Breast epithelium (tissue), 4 donors: Measurements from ENCODE around the gene ITGB2. TPM values are rescaled to one million over a fixed set of nuclear protein-coding genes. Genes with fewer than 3 reads are reported as not detected.
A peak's percentile ranks its signal among the peaks of the same experiment; 100 is the strongest.
"Not testable (repeated sequence)": the region's sequence is repeated elsewhere in the genome, so short reads cannot be mapped to it uniquely, and the experiment has no call there.

ENCODE experiments used
- DNase-seq, 2 donors: peaks; one replicate each; pipeline ENCODE4 v3.0.0-alpha.2; 2019; ENCODE audit warnings: low spot score in 2 of 2
- H3K27ac ChIP-seq, 2 donors: fragments of 200-600 bp; sonication (generic) in 1 of 2; one replicate each; pipeline ENCODE4 v1.5.1; 2016 to 2019; ENCODE audit warnings: mild to moderate bottlenecking in 1 of 2
- H3K27me3 ChIP-seq, 2 donors: fragments of 200-600 bp; sonication (generic) in 1 of 2; one replicate each; pipeline versions ENCODE4 v1.5.1 to v1.6.0; 2017 to 2019; ENCODE audit warnings: control low read depth in 1 of 2, mild to moderate bottlenecking in 1 of 2
- H3K36me3 ChIP-seq: fragments of 200-600 bp; one replicate; pipeline ENCODE4 v1.5.1; 2019
- H3K4me1 ChIP-seq, 2 donors: fragments of 200-600 bp; sonication (generic); one replicate each; pipeline ENCODE4 v1.5.1; 2016 to 2019; ENCODE audit warnings: control low read depth in 1 of 2
- H3K4me3 ChIP-seq, 3 donors: fragments of 200-600 bp; sonication (generic); 1 replicate in 2 of 3; 2 replicates in 1 of 3; pipeline ENCODE4 v1.5.1; 2016 to 2019; ENCODE audit warnings: mild to moderate bottlenecking in 3 of 3, moderate library complexity in 2 of 3
- H3K9me3 ChIP-seq, 2 donors: fragments of 200-600 bp; sonication (generic) in 1 of 2; one replicate each; pipeline ENCODE4 v1.5.1; 2016 to 2019; ENCODE audit warnings: control low read depth in 1 of 2
- CTCF ChIP-seq, 3 donors: fragments of 450-650 bp; IDR thresholded peaks; one replicate each; pipeline ENCODE4 v1.5.1; 2016 to 2017; ENCODE audit warnings: antibody characterized with exemption in 3 of 3, mild to moderate bottlenecking in 3 of 3, moderate library complexity in 3 of 3
- POLR2A ChIP-seq: fragments of 450-650 bp; IDR thresholded peaks from one replicate; pipeline ENCODE4 v1.6.1; 2016; ENCODE audit warnings: antibody characterized with exemption, mild to moderate bottlenecking, moderate library complexity
- POLR2AphosphoS5 ChIP-seq, 3 donors: sonication (generic); formaldehyde crosslinking; IDR thresholded peaks; one replicate each; pipeline ENCODE4 v1.6.1; 2017; ENCODE audit warnings: antibody characterized with exemption in 3 of 3
- intact Hi-C: fragments of 100-400 bp; cut with DNase I; formaldehyde crosslinking; loops from one replicate; pipeline ENCODE4 v1.15.1; 2023; ENCODE audit warnings: low total_unique reads
- total RNA-seq, 3 donors: library from RNA; depleted of rRNA; stranded (reverse); fragments of >200 nt; gene quantifications; one replicate each; pipeline ENCODE4 v1.1.0, GENCODE V29; 2016

The ITGB2 gene
- total RNA-seq, 3 donors from 2014 or later = 19.7 to 242 (median 92.8) TPM

- no peaks in the 10 kb centered on the region for H3K27me3 ChIP-seq
- H3K27ac ChIP-seq = peak overlapping the region; percentile 43 to 60
- TF ChIP-seq CTCF (IDR thresholded peaks at IDR 0.05) (no peak), POLR2A (no peak)
- no peak overlapping the region for H3K4me3 ChIP-seq
- no peaks in the 10 kb centered on the region for H3K36me3 ChIP-seq
- DNase-seq = no peak
- intact Hi-C loops = no loop called here
- H3K4me1 ChIP-seq = peaks cover 0 to 5% of the 10 kb centered on the region in 2 donors
- no peaks in the 10 kb centered on the region for H3K9me3 ChIP-seq
Observed at GRCh38 chr21:44917446-44918106, 3.1 kb downstream of the ITGB2 start.

- intact Hi-C loops = no loop called here
- Histone ChIP-seq H3K36me3 (no peaks in the 10 kb centered on the region), H3K4me3 (no peak overlapping the region), H3K27me3 (no peaks in the 10 kb centered on the region), H3K27ac (peak overlapping the region; percentile 43 to 60), H3K9me3 (no peaks in the 10 kb centered on the region), H3K4me1 (peaks cover 0 to 5% of the 10 kb centered on the region in 2 donors)
- TF ChIP-seq POLR2A = no peak
- TF ChIP-seq POLR2AphosphoS5 (IDR thresholded peaks at IDR 0.05) = no peak
- TF ChIP-seq CTCF (IDR thresholded peaks at IDR 0.05) = no peak
- no peak for DNase-seq
Observed at GRCh38 chr21:44916965-44917364, 3.7 kb downstream of the ITGB2 start.

- Histone ChIP-seq H3K9me3 (no peaks in the 10 kb centered on the region), H3K27ac (peak overlapping the region in 1 of 2 donors; percentile 48), H3K36me3 (no peaks in the 10 kb centered on the region), H3K27me3 (no peaks in the 10 kb centered on the region), H3K4me3 (no peak overlapping the region), H3K4me1 (peaks cover 0 to 13% of the 10 kb centered on the region in 2 donors)
- TF ChIP-seq POLR2AphosphoS5 (IDR thresholded peaks at IDR 0.05) = no peak
- no peak for TF ChIP-seq POLR2A
- no peak for TF ChIP-seq CTCF (IDR thresholded peaks at IDR 0.05)
- no peak for DNase-seq
- intact Hi-C loops = no loop called here
Observed at GRCh38 chr21:44914176-44914874, 6.4 kb downstream of the ITGB2 start.

- intact Hi-C loops = no loop called here
- no peaks in the 10 kb centered on the region for H3K36me3 ChIP-seq
- H3K4me1 ChIP-seq = peaks cover 0 to 13% of the 10 kb centered on the region in 2 donors
- H3K4me3 ChIP-seq = no peak overlapping the region
- no peak for DNase-seq
- no peaks in the 10 kb centered on the region for H3K27me3 ChIP-seq
- H3K9me3 ChIP-seq = no peaks in the 10 kb centered on the region
- H3K27ac ChIP-seq = peak overlapping the region; percentile 25 to 48
- no peak for TF ChIP-seq POLR2A
Observed at GRCh38 chr21:44913425-44914175, 7.1 kb downstream of the ITGB2 start.

- H3K9me3 ChIP-seq, H3K27me3 ChIP-seq, H3K4me3 ChIP-seq, intact Hi-C loops, H3K36me3 ChIP-seq, DNase-seq: not testable (repeated sequence)
- Histone ChIP-seq H3K27ac (peak overlapping the region; percentile 65 to 84), H3K4me1 (peaks cover 0 to 13% of the 10 kb centered on the region in 2 donors)
Observed at GRCh38 chr21:44912506-44913412, 7.9 kb downstream of the ITGB2 start.
